ENCODE results near the gene ADGB. TPM values are rescaled to one million over a fixed set of nuclear protein-coding genes. Genes with fewer than 3 reads are reported as not detected.

The ADGB gene
- total RNA-seq, 6 experiments from 2014 or later, result 0.06 TPM; not detected in 5

- peak in 3 of 4 donors; percentile 34 to 55 (median 51) for ATAC-seq
Measured at GRCh38 chr6:146593986-146594385, 4.8 kb upstream of the ADGB start.

GRCh38 chr6:146594495-146594894 is 4.3 kb upstream of the ADGB start:
- Histone ChIP-seq H3K36me3 (no peaks in the 10 kb centered on the region), H3K9me3 (no peaks in the 10 kb centered on the region), H3K27me3 (no peaks in the 10 kb centered on the region), H3K4me3 (no peak overlapping the region), H3K27ac (no peak overlapping the region), H3K4me1 (no peaks in the 10 kb centered on the region)
- 75% methylated on average over 1 of the region's 1 CpG for WGBS (ENCODE audit: insufficient coverage, low coverage, low lambda C conversion rate, missing lambda C conversion rate)
- ATAC-seq, result peak; percentile 48 to 62 (median 59)
- DNase-seq, result no peak
- intact Hi-C loops (cut with DNase I), result no loop called here
- no peak for TF ChIP-seq POLR2A (IDR thresholded peaks at IDR 0.05)
- no peak for TF ChIP-seq CTCF (IDR thresholded peaks at IDR 0.05)

More at GRCh38 chr6:146593986-146594385, 4.8 kb upstream of the ADGB start:
- intact Hi-C loops (cut with DNase I), result no loop called here
- Histone ChIP-seq H3K27ac (no peak overlapping the region), H3K27me3 (no peaks in the 10 kb centered on the region), H3K4me1 (no peaks in the 10 kb centered on the region), H3K9me3 (no peaks in the 10 kb centered on the region), H3K4me3 (no peak overlapping the region), H3K36me3 (no peaks in the 10 kb centered on the region)
- WGBS (ENCODE audit: insufficient coverage, low coverage, low lambda C conversion rate, missing lambda C conversion rate), result 54% methylated on average over 2 of the region's 2 CpGs
- TF ChIP-seq POLR2A (IDR thresholded peaks at IDR 0.05), result no peak
- TF ChIP-seq CTCF (IDR thresholded peaks at IDR 0.05), result no peak
- no peak for DNase-seq

- TF ChIP-seq CTCF (IDR thresholded peaks at IDR 0.05) (no peak), POLR2A (IDR thresholded peaks at IDR 0.05) (no peak)
- Histone ChIP-seq H3K36me3 (no peaks in the 10 kb centered on the region), H3K9me3 (no peaks in the 10 kb centered on the region), H3K4me3 (no peak overlapping the region), H3K27ac (no peak overlapping the region), H3K27me3 (no peaks in the 10 kb centered on the region), H3K4me1 (no peaks in the 10 kb centered on the region)
- intact Hi-C loops (cut with DNase I), result no loop called here
- ATAC-seq (peak; percentile 39 to 58 (median 48)), DNase-seq (no peak)
- WGBS (ENCODE audit: insufficient coverage, low coverage, low lambda C conversion rate, missing lambda C conversion rate), result 0% methylated on average over 1 of the region's 2 CpGs
Measured at GRCh38 chr6:146595972-146596731, 2.6 kb upstream of the ADGB start.

- Histone ChIP-seq H3K27me3 (no peaks in the 10 kb centered on the region), H3K27ac (no peak overlapping the region), H3K4me3 (no peak overlapping the region), H3K9me3 (no peaks in the 10 kb centered on the region), H3K36me3 (no peaks in the 10 kb centered on the region), H3K4me1 (no peaks in the 10 kb centered on the region)
- WGBS (ENCODE audit: insufficient coverage, low coverage, low lambda C conversion rate, missing lambda C conversion rate), result 69% methylated on average over 4 of the region's 4 CpGs
- intact Hi-C loops (cut with DNase I), result no loop called here
- DNase-seq (no peak), ATAC-seq (no peak)
- TF ChIP-seq CTCF (IDR thresholded peaks at IDR 0.05) (no peak), POLR2A (IDR thresholded peaks at IDR 0.05) (no peak)
Measured at GRCh38 chr6:146601352-146601751, 2.6 kb downstream of the ADGB start.

Measured in right lobe of liver (tissue), 6 donors.